HEK293 (cell line): ENCODE results near the gene ACTG1.

ENCODE experiments used
- CTCF ChIA-PET: fragments of 350-600 bp; formaldehyde crosslinking; extraction: SDS; loops from one replicate; lab custom pipeline; 2021; ENCODE audit warnings: antibody characterized with exemption; lab: Yijun Ruan, JAX
- POLR2A ChIA-PET: fragments of 300-600 bp; formaldehyde crosslinking; extraction: SDS; loops from one replicate; lab custom pipeline; 2020; ENCODE audit warnings: antibody characterized with exemption, inconsistent platforms; lab: Yijun Ruan, JAX
- H3K27ac ChIP-seq: fragments of 200-500 bp; sonication (Bioruptor generic); 2 replicates; pipeline ENCODE4 v1.5.1; 2014; ENCODE audit warnings: low read depth, low read length, control low read depth, inconsistent platforms; ENCODE audit errors: extremely low read depth
- H3K36me3 ChIP-seq, 2 experiments: fragments of 200-500 bp in 1 of 2; sonication (Bioruptor generic) in 1 of 2; 1 replicate in 1 of 2; 2 replicates in 1 of 2; pipeline ENCODE4 v1.5.1; 2014 to 2017; ENCODE audit warnings: inconsistent platforms in 2 of 2, low read length in 2 of 2; ENCODE audit not compliant: control insufficient read depth in 2 of 2, insufficient read depth in 1 of 2
- H3K4me1 ChIP-seq: fragments of 200-500 bp; sonication (Bioruptor generic); 2 replicates; pipeline ENCODE4 v1.5.1; 2014; ENCODE audit warnings: mild to moderate bottlenecking, low read length, inconsistent platforms; ENCODE audit not compliant: control insufficient read depth, insufficient read depth
- H3K4me3 ChIP-seq: 2 replicates; pipeline ENCODE4 v1.5.1; 2011; ENCODE audit warnings: low read depth, mild to moderate bottlenecking, control low read depth, low read length, moderate library complexity
- H3K9me3 ChIP-seq: fragments of 200-500 bp; sonication (Bioruptor generic); 2 replicates; pipeline ENCODE4 v1.5.1; 2014; ENCODE audit warnings: low read depth, low read length, inconsistent platforms; ENCODE audit not compliant: control insufficient read depth, insufficient read depth
- GLIS1 ChIP-seq: fragments of 450-650 bp; formaldehyde crosslinking; IDR thresholded peaks from 2 replicates; pipeline ENCODE4 v1.5.1; 2016; ENCODE audit warnings: missing biosample characterization, missing genetic modification characterization
- MYNN ChIP-seq: fragments of 450-650 bp; formaldehyde crosslinking; IDR thresholded peaks from 2 replicates; pipeline ENCODE4 v1.5.1; 2016; ENCODE audit warnings: missing biosample characterization, missing genetic modification characterization, borderline replicate concordance
- PBX3 ChIP-seq: sonication (generic); formaldehyde crosslinking; IDR thresholded peaks from 2 replicates; pipeline ENCODE4 v1.8.1; 2022; ENCODE audit warnings: mild to moderate bottlenecking, moderate library complexity, missing genetic modification reagents
- PRDM1 ChIP-seq: fragments of 450-650 bp; formaldehyde crosslinking; IDR thresholded peaks from 2 replicates; pipeline ENCODE4; 2016; ENCODE audit warnings: missing biosample characterization, missing genetic modification characterization
- SP7 ChIP-seq: fragments of 450-650 bp; formaldehyde crosslinking; IDR thresholded peaks from 2 replicates; pipeline ENCODE4 v1.5.1; 2016; ENCODE audit warnings: missing biosample characterization, missing genetic modification characterization
- TRIM28 ChIP-seq: IDR thresholded peaks from 2 replicates; pipeline ENCODE4 v1.6.1; 2011; ENCODE audit warnings: low read length, control low read depth, borderline replicate concordance
- ZBTB48 ChIP-seq: fragments of 450-650 bp; formaldehyde crosslinking; IDR thresholded peaks from 2 replicates; pipeline ENCODE4 v1.5.1; 2016; ENCODE audit warnings: missing biosample characterization, missing genetic modification characterization
- ZEB2 ChIP-seq: fragments of 450-650 bp; formaldehyde crosslinking; IDR thresholded peaks from 2 replicates; pipeline ENCODE4 v1.5.1; 2016; ENCODE audit warnings: missing biosample characterization, missing genetic modification characterization
- ZFP3 ChIP-seq: fragments of 450-650 bp; formaldehyde crosslinking; IDR thresholded peaks from 2 replicates; pipeline ENCODE4 v1.5.1; 2016; ENCODE audit warnings: low read depth, missing biosample characterization, missing genetic modification characterization
- ZFP37 ChIP-seq: fragments of 450-650 bp; formaldehyde crosslinking; IDR thresholded peaks from 2 replicates; pipeline ENCODE4 v1.5.1; 2016; ENCODE audit warnings: missing biosample characterization, missing genetic modification characterization
- ZNF146 ChIP-seq: fragments of 450-650 bp; formaldehyde crosslinking; IDR thresholded peaks from 2 replicates; pipeline ENCODE4 v1.5.1; 2016; ENCODE audit warnings: missing biosample characterization, missing genetic modification characterization
- ZNF2 ChIP-seq: fragments of 450-650 bp; formaldehyde crosslinking; IDR thresholded peaks from 2 replicates; pipeline ENCODE4 v1.5.1; 2016; ENCODE audit warnings: missing biosample characterization, missing genetic modification characterization
- ZNF211 ChIP-seq: fragments of 450-650 bp; formaldehyde crosslinking; IDR thresholded peaks from 2 replicates; pipeline ENCODE4 v1.5.1; 2016; ENCODE audit warnings: low read depth, missing biosample characterization, missing genetic modification characterization
- ZNF223 ChIP-seq: fragments of 450-650 bp; formaldehyde crosslinking; IDR thresholded peaks from 2 replicates; pipeline ENCODE4 v1.5.1; 2016; ENCODE audit warnings: missing biosample characterization, missing genetic modification characterization
- ZNF341 ChIP-seq: fragments of 450-650 bp; formaldehyde crosslinking; IDR thresholded peaks from 2 replicates; pipeline ENCODE4; 2016; ENCODE audit warnings: low read depth, missing biosample characterization, missing genetic modification characterization
- ZNF416 ChIP-seq: fragments of 450-650 bp; formaldehyde crosslinking; IDR thresholded peaks from 2 replicates; pipeline ENCODE4 v1.5.1; 2016; ENCODE audit warnings: missing biosample characterization, missing genetic modification characterization
- ZNF48 ChIP-seq: fragments of 450-650 bp; formaldehyde crosslinking; IDR thresholded peaks from 2 replicates; pipeline ENCODE4 v1.5.1; 2016; ENCODE audit warnings: missing biosample characterization, missing genetic modification characterization
- ZNF621 ChIP-seq: fragments of 450-650 bp; formaldehyde crosslinking; IDR thresholded peaks from 2 replicates; pipeline ENCODE4 v1.5.1; 2017; ENCODE audit warnings: missing biosample characterization, missing genetic modification characterization
- ZNF626 ChIP-seq: fragments of 450-650 bp; sonication (Bioruptor Pico); formaldehyde crosslinking; IDR thresholded peaks from 2 replicates; pipeline ENCODE4 v1.5.1; 2018; ENCODE audit warnings: missing biosample characterization, missing genetic modification characterization, inconsistent platforms
- ZNF629 ChIP-seq: fragments of 450-650 bp; formaldehyde crosslinking; IDR thresholded peaks from 2 replicates; pipeline ENCODE4 v1.5.1; 2017; ENCODE audit warnings: missing biosample characterization, missing genetic modification characterization
- ZNF664 ChIP-seq: fragments of 450-650 bp; formaldehyde crosslinking; IDR thresholded peaks from 2 replicates; pipeline ENCODE4 v1.5.1; 2016; ENCODE audit warnings: missing biosample characterization, missing genetic modification characterization
- ZNF692 ChIP-seq: fragments of 450-650 bp; formaldehyde crosslinking; IDR thresholded peaks from 2 replicates; pipeline ENCODE4 v1.5.1; 2016; ENCODE audit warnings: missing biosample characterization, missing genetic modification characterization
- ZNF76 ChIP-seq: fragments of 450-650 bp; formaldehyde crosslinking; IDR thresholded peaks from 2 replicates; pipeline ENCODE4; 2016; ENCODE audit warnings: low read depth, missing biosample characterization, missing genetic modification characterization, borderline replicate concordance
- TF ChIP-seq, protein P1 (sequence below): fragments of 450-650 bp; formaldehyde crosslinking; IDR thresholded peaks from 2 replicates; pipeline ENCODE4 v1.5.1; 2016; ENCODE audit warnings: missing biosample characterization, missing genetic modification characterization

Gene ACTG1

DNA sequence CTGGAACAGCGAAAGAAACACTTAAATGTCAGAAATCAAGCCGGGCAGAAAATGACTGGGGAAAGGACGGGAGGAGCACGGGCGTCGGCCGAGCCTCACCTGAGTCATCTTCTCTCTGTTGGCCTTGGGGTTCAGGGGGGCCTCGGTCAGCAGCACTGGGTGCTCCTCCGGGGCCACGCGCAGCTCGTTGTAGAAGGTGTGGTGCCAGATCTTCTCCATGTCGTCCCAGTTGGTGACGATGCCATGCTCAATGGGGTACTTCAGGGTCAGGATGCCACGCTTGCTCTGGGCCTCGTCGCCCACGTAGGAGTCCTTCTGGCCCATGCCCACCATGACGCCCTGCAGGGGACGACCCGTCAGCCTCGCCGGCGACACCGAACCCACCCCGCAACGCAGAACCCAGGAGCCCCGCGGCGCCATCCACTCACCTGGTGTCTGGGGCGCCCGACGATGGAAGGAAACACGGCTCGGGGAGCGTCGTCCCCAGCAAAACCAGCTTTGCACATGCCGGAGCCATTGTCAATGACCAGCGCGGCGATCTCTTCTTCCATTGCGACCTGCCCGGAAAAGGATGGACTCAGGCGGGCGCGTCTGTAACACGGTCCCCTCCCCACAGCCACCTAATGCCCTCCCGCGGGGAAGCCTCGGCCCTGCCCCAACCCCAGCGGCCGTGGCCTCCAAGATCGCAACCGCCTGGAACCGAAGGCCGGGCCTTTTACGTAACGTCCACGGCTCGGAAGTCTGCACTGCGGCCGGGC lies 616 bp downstream of the ACTG1 start (continued):
- TF ChIP-seq PBX3 (CRISPR knock-in tag) (peak; percentile 35), TRIM28 (no peak), ZNF211 (tag by site-specific recombination) (no peak), ZNF76 (tag by site-specific recombination) (peak; percentile 9; the same call in 1 of the 2 replicates), ZNF621 (no peak)

DNA sequence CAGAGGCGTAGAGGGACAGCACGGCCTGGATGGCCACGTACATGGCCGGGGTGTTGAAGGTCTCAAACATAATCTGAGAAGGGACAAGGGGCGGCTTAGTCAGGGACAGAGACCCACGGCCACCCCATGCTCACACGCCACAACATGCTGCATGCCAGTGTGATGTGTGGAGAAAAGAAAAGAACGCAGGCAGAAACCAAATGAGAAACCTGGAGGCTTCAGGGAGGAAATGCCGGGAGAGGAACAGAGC lies 1.1 kb downstream of the ACTG1 start:
- Histone ChIP-seq H3K9me3 (no peaks in the 10 kb centered on the region), H3K4me1 (peaks cover 14% of the 10 kb centered on the region), H3K4me3 (peak overlapping the region; percentile 92), H3K27ac (peak overlapping the region; percentile 100), H3K36me3 (peaks cover 18 to 40% of the 10 kb centered on the region in 2 experiments)
- ChIA-PET POLR2A (interaction anchor here (0.7 to 9.9 kb wide), 18 partner anchors 9 to 289 kb away, joined by 3 to 85 read pairs (median 4); partner anchors contain the start of genes ARL16, BAHCC1, CEP131 and FAAP100), CTCF (interaction anchor here (0.6 to 1.2 kb wide), 3 partner anchors 53 to 449 kb away, joined by 3 read pairs; no protein-coding TSS in a partner anchor)
- TF ChIP-seq PRDM1 (tag by site-specific recombination) (no peak), ZNF341 (tag by site-specific recombination) (peak; percentile 58), ZNF692 (tag by site-specific recombination) (no peak), ZNF416 (tag by site-specific recombination) (0 out of 2 replicates have a peak, but pooled peaks have one; percentile 5)

DNA sequence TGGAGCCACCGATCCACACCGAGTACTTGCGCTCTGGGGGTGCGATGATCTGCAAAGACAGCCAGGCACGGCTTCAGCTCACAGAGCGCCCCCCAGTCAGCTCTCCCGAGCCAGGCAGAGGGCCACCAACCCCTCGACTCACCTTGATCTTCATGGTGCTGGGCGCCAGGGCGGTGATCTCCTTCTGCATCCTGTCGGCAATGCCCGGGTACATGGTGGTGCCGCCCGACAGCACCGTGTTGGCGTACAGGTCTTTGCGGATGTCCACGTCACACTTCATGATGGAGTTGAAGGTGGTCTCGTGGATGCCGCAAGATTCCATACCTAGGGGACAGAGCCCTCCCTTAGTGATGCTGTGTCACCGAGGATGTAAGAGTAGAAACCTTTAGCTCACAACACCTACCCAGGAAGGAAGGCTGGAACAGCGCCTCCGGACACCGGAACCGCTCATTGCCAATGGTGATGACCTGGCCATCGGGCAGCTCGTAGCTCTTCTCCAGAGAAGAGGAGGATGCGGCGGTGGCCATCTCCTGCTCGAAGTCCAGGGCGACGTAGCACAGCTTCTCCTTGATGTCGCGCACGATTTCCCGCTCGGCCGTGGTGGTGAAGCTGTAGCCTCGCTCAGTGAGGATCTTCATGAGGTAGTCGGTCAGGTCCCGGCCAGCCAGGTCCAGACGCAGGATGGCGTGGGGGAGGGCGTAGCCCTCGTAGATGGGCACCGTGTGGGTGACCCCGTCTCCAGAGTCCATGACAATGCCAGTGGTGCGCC lies 1.6 kb downstream of the ACTG1 start:
- Histone ChIP-seq H3K4me1 (peaks cover 14% of the 10 kb centered on the region), H3K9me3 (no peaks in the 10 kb centered on the region), H3K4me3 (peak overlapping the region; percentile 92), H3K36me3 (peaks cover 18 to 40% of the 10 kb centered on the region in 2 experiments), H3K27ac (peak overlapping the region; percentile 100)
- POLR2A ChIA-PET, result interaction anchor here (0.6 to 9.9 kb wide), 20 partner anchors 9 to 288 kb away, joined by 3 to 85 read pairs (median 4); partner anchors contain the start of genes BAHCC1, CEP131, FAAP100 and SLC38A10
- CTCF ChIA-PET, result interaction anchor here (0.6 to 1.2 kb wide), 6 partner anchors 26 to 449 kb away, joined by 3 to 5 read pairs (median 3); no protein-coding TSS in a partner anchor
- TF ChIP-seq ZNF2 (tag by site-specific recombination) (no peak), ZFP3 (no peak), ZNF626 (no peak), ZBTB48 (tag by site-specific recombination) (no peak), ZNF223 (tag by site-specific recombination) (no peak), ZNF146 (tag by site-specific recombination) (0 out of 2 replicates have a peak, but pooled peaks have one; percentile 3), PBX3 (CRISPR knock-in tag) (no peak; the same call in 1 of the 2 replicates), SP7 (tag by site-specific recombination) (0 out of 2 replicates have a peak, but pooled peaks have one; percentile 8), MYNN (no peak), ZEB2 (tag by site-specific recombination) (no peak), ZNF629 (tag by site-specific recombination) (peak; percentile 78), GLIS1 (tag by site-specific recombination) (0 out of 2 replicates have a peak, but pooled peaks have one; percentile 25), ZNF664 (tag by site-specific recombination) (no peak), ZNF48 (no peak), ZFP37 (0 out of 2 replicates have a peak, but pooled peaks have one; percentile 13)
- TF ChIP-seq, protein P1, sequence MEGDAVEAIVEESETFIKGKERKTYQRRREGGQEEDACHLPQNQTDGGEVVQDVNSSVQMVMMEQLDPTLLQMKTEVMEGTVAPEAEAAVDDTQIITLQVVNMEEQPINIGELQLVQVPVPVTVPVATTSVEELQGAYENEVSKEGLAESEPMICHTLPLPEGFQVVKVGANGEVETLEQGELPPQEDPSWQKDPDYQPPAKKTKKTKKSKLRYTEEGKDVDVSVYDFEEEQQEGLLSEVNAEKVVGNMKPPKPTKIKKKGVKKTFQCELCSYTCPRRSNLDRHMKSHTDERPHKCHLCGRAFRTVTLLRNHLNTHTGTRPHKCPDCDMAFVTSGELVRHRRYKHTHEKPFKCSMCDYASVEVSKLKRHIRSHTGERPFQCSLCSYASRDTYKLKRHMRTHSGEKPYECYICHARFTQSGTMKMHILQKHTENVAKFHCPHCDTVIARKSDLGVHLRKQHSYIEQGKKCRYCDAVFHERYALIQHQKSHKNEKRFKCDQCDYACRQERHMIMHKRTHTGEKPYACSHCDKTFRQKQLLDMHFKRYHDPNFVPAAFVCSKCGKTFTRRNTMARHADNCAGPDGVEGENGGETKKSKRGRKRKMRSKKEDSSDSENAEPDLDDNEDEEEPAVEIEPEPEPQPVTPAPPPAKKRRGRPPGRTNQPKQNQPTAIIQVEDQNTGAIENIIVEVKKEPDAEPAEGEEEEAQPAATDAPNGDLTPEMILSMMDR (tag by site-specific recombination), result peak; percentile 44; the same call in 1 of the 2 replicates
